Muscle of leg (tissue), 11 donors: Measurements from ENCODE around the gene CYP2E1. TPM values are rescaled to one million over a fixed set of nuclear protein-coding genes. Genes with fewer than 3 reads are reported as not detected.
"Not testable (repeated sequence)": the region's sequence is repeated elsewhere in the genome, so short reads cannot be mapped to it uniquely, and the experiment has no call there.

Experiments used
- DNase-seq: peaks from one replicate; pipeline ENCODE4 v3.0.0; 2013
- H3K27ac ChIP-seq: one replicate; pipeline ENCODE4 v1.5.1; 2013; ENCODE audit warnings: mild to moderate bottlenecking, low read length, control low read depth
- H3K27me3 ChIP-seq: one replicate; pipeline ENCODE4 v1.6.1; 2013; ENCODE audit warnings: low read length; ENCODE audit not compliant: control insufficient read depth, insufficient read depth
- H3K36me3 ChIP-seq: one replicate; pipeline ENCODE4 v1.6.1; 2013; ENCODE audit warnings: low read length; ENCODE audit not compliant: control insufficient read depth, insufficient read depth
- H3K4me1 ChIP-seq: one replicate; pipeline ENCODE4 v1.6.1; 2013; ENCODE audit warnings: low read length; ENCODE audit not compliant: control insufficient read depth, insufficient read depth
- H3K4me3 ChIP-seq: one replicate; pipeline ENCODE4 v1.5.1; 2013; ENCODE audit warnings: low read length, control low read depth
- H3K9me3 ChIP-seq: replicated peaks from 2 replicates; pipeline ENCODE4 v1.6.1; 2013; ENCODE audit warnings: low read depth, low read length; ENCODE audit not compliant: control insufficient read depth
- WGBS: methylation state at CpG from one replicate; pipeline ENCODE4 v1.1.5; 2013; ENCODE audit warnings: missing lambda C conversion rate; ENCODE audit not compliant: insufficient coverage; 5-methylcytosine and 5-hydroxymethylcytosine counted together
- polyA plus RNA-seq, 8 donors: library from polyadenylated mRNA; unstranded; fragments of 120-200 nt; gene quantifications; one replicate each; pipeline versions ENCODE4 v1.2.1 to v1.2.3, GENCODE V29; 2013; ENCODE audit warnings: inconsistent platforms in 1 of 8, low replicate concordance in 1 of 8; ENCODE audit not compliant: insufficient read length in 8 of 8, insufficient read depth in 1 of 8
- total RNA-seq: library from RNA; stranded (reverse); fragments of 120-200 nt; gene quantifications from one replicate; pipeline ENCODE4 v1.2.4, GENCODE V29; 2013

The CYP2E1 gene
- total and polyA plus RNA-seq, 9 donors, result 0.25 to 1.9 (median 1.1) TPM

GRCh38 chr10:133500897-133501296 is 26.3 kb upstream of the CYP2E1 start:
- not testable (repeated sequence) for H3K4me1 ChIP-seq, H3K36me3 ChIP-seq, DNase-seq, H3K9me3 ChIP-seq, H3K4me3 ChIP-seq, H3K27ac ChIP-seq, H3K27me3 ChIP-seq
- no CpG with 5 or more reads among the region's 4 CpGs for WGBS

- WGBS, result no CpG with 5 or more reads among the region's 4 CpGs
- no peak overlapping the region for H3K4me3 ChIP-seq
- no peak for DNase-seq
- no peaks in the 10 kb centered on the region for H3K9me3 ChIP-seq
- no peaks in the 10 kb centered on the region for H3K27me3 ChIP-seq
- H3K4me1 ChIP-seq, result no peaks in the 10 kb centered on the region
- no peaks in the 10 kb centered on the region for H3K36me3 ChIP-seq
- no peak overlapping the region for H3K27ac ChIP-seq
Observed at GRCh38 chr10:133509700-133510099, 17.5 kb upstream of the CYP2E1 start.

GRCh38 chr10:133511408-133511807 is 15.8 kb upstream of the CYP2E1 start:
- no peaks in the 10 kb centered on the region for H3K9me3 ChIP-seq
- no peak overlapping the region for H3K4me3 ChIP-seq
- H3K4me1 ChIP-seq, result no peaks in the 10 kb centered on the region
- H3K27me3 ChIP-seq, result no peaks in the 10 kb centered on the region
- no peak for DNase-seq
- WGBS, result no CpG with 5 or more reads among the region's 4 CpGs
- H3K36me3 ChIP-seq, result no peaks in the 10 kb centered on the region
- no peak overlapping the region for H3K27ac ChIP-seq

- Histone ChIP-seq H3K4me1 (no peaks in the 10 kb centered on the region), H3K36me3 (no peaks in the 10 kb centered on the region), H3K9me3 (no peaks in the 10 kb centered on the region), H3K27me3 (no peaks in the 10 kb centered on the region), H3K4me3 (no peak overlapping the region), H3K27ac (no peak overlapping the region)
- WGBS, result no CpG with 5 or more reads among the region's 4 CpGs
- no peak for DNase-seq
Observed at GRCh38 chr10:133511907-133512528, 15.1 kb upstream of the CYP2E1 start.

- WGBS, result no CpG with 5 or more reads among the region's 4 CpGs
Observed at GRCh38 chr10:133515471-133515870, 11.7 kb upstream of the CYP2E1 start.

GRCh38 chr10:133516057-133516456 is 11.1 kb upstream of the CYP2E1 start:
- Histone ChIP-seq H3K27ac (no peak overlapping the region), H3K4me1 (no peaks in the 10 kb centered on the region), H3K27me3 (peaks cover 4% of the 10 kb centered on the region), H3K4me3 (no peak overlapping the region), H3K9me3 (no peaks in the 10 kb centered on the region), H3K36me3 (no peaks in the 10 kb centered on the region)
- no peak for DNase-seq
- 41% methylated on average over 4 of the region's 4 CpGs for WGBS

More at GRCh38 chr10:133515471-133515870, 11.7 kb upstream of the CYP2E1 start:
- Histone ChIP-seq H3K4me1 (no peaks in the 10 kb centered on the region), H3K9me3 (no peaks in the 10 kb centered on the region), H3K27ac (no peak overlapping the region), H3K4me3 (no peak overlapping the region), H3K36me3 (no peaks in the 10 kb centered on the region), H3K27me3 (peaks cover under 1% of the 10 kb centered on the region)
- DNase-seq, result no peak

- DNase-seq, H3K4me1 ChIP-seq: not testable (repeated sequence)
Observed at GRCh38 chr10:133518517-133518916, 8.6 kb upstream of the CYP2E1 start.

GRCh38 chr10:133520193-133520738 is 6.9 kb upstream of the CYP2E1 start:
- H3K27ac ChIP-seq, result no peak overlapping the region
- 6% methylated on average over 26 of the region's 33 CpGs for WGBS
- peak; percentile 43 for DNase-seq

More at GRCh38 chr10:133518517-133518916, 8.6 kb upstream of the CYP2E1 start:
- WGBS, result 90% methylated on average over 3 of the region's 5 CpGs
- H3K27ac ChIP-seq, H3K36me3 ChIP-seq, H3K9me3 ChIP-seq, H3K27me3 ChIP-seq, H3K4me3 ChIP-seq: not testable (repeated sequence)

GRCh38 chr10:133523631-133524203 is 3.4 kb upstream of the CYP2E1 start:
- Histone ChIP-seq H3K36me3 (no peaks in the 10 kb centered on the region), H3K9me3 (no peaks in the 10 kb centered on the region), H3K27ac (no peak overlapping the region), H3K27me3 (peaks cover 28% of the 10 kb centered on the region), H3K4me3 (no peak overlapping the region), H3K4me1 (no peaks in the 10 kb centered on the region)
- DNase-seq, result no peak
- WGBS, result 89% methylated on average over 9 of the region's 9 CpGs

More at GRCh38 chr10:133520193-133520738, 6.9 kb upstream of the CYP2E1 start:
- Histone ChIP-seq H3K36me3 (no peaks in the 10 kb centered on the region), H3K4me1 (no peaks in the 10 kb centered on the region), H3K27me3 (peaks cover 4% of the 10 kb centered on the region), H3K9me3 (no peaks in the 10 kb centered on the region), H3K4me3 (no peak overlapping the region)

- Histone ChIP-seq H3K27me3 (peaks cover 45% of the 10 kb centered on the region), H3K9me3 (no peaks in the 10 kb centered on the region), H3K4me3 (no peak overlapping the region), H3K36me3 (no peaks in the 10 kb centered on the region), H3K27ac (no peak overlapping the region), H3K4me1 (no peaks in the 10 kb centered on the region)
- 86% methylated on average over 6 of the region's 7 CpGs for WGBS
- DNase-seq, result no peak
Observed at GRCh38 chr10:133525444-133525843, 1.7 kb upstream of the CYP2E1 start.
